GM12878 (cell line): ENCODE results near the gene ECSIT.

Experiments
- DPF2 ChIP-seq: fragments of 450-650 bp; IDR thresholded peaks from 2 replicates; pipeline ENCODE4 v1.6.1; 2017; ENCODE audit warnings: mild to moderate bottlenecking
- GATAD2B ChIP-seq: fragments of 450-650 bp; conservative IDR thresholded peaks from 2 replicates; pipeline ENCODE4 v1.6.1; 2017; ENCODE audit warnings: low read depth, mild to moderate bottlenecking, moderate library complexity
- HDAC6 ChIP-seq: fragments of 200-600 bp; sonication (generic); IDR thresholded peaks from one replicate; pipeline ENCODE4 v1.8.0; 2017; ENCODE audit warnings: antibody characterized with exemption; ENCODE audit not compliant: unreplicated experiment
- LARP7 ChIP-seq: fragments of 450-650 bp; IDR thresholded peaks from 2 replicates; pipeline ENCODE4 v1.6.1; 2017; ENCODE audit warnings: mild to moderate bottlenecking
- NR2F1 ChIP-seq: fragments of 450-650 bp; conservative IDR thresholded peaks from 2 replicates; pipeline ENCODE4 v1.6.1; 2017; ENCODE audit warnings: mild to moderate bottlenecking
- PBX3 ChIP-seq: IDR thresholded peaks from 2 replicates; pipeline ENCODE4 v1.6.1; 2011; ENCODE audit warnings: mild to moderate bottlenecking, low read depth, low read length, moderate library complexity; ENCODE audit not compliant: insufficient replicate concordance
- SIX5 ChIP-seq: IDR thresholded peaks from 2 replicates; pipeline ENCODE4 v1.6.1; 2011; ENCODE audit warnings: mild to moderate bottlenecking, low read depth, low read length, moderate library complexity; ENCODE audit not compliant: severe bottlenecking
- SMAD5 ChIP-seq: IDR thresholded peaks from 2 replicates; pipeline ENCODE4 v1.6.1; 2016; ENCODE audit warnings: antibody characterized with exemption, low read depth
- SRF ChIP-seq, 2 experiments: IDR thresholded peaks; 2 replicates each; pipeline ENCODE4 v1.6.1; 2011; ENCODE audit warnings: low read depth in 2 of 2, low read length in 2 of 2, mild to moderate bottlenecking in 1 of 2, moderate library complexity in 1 of 2
- TF ChIP-seq, protein P1 (sequence below), 3 experiments: IDR thresholded peaks in 2 of 3; conservative IDR thresholded peaks in 1 of 3; 2 replicates each; pipeline ENCODE4 v1.5.1; 2011; ENCODE audit warnings: low read depth in 3 of 3, low read length in 3 of 3, mild to moderate bottlenecking in 3 of 3, control low read depth in 2 of 3, moderate library complexity in 2 of 3, inconsistent platforms in 1 of 3, mixed read lengths in 1 of 3; ENCODE audit not compliant: control insufficient read depth in 2 of 3, insufficient read depth in 1 of 3; ENCODE audit errors: extremely low read depth in 1 of 3

- TF ChIP-seq NR2F1 (no peak), HDAC6 (no peak), LARP7 (no peak), DPF2 (no peak), GATAD2B (no peak), SIX5 (no peak), SMAD5 (no peak), PBX3 (no peak), SRF (IDR thresholded peaks at IDR 0.05; ENCODE audit: low read depth in 2 of 2, low read length in 2 of 2) (no peak)
- TF ChIP-seq, protein P1, sequence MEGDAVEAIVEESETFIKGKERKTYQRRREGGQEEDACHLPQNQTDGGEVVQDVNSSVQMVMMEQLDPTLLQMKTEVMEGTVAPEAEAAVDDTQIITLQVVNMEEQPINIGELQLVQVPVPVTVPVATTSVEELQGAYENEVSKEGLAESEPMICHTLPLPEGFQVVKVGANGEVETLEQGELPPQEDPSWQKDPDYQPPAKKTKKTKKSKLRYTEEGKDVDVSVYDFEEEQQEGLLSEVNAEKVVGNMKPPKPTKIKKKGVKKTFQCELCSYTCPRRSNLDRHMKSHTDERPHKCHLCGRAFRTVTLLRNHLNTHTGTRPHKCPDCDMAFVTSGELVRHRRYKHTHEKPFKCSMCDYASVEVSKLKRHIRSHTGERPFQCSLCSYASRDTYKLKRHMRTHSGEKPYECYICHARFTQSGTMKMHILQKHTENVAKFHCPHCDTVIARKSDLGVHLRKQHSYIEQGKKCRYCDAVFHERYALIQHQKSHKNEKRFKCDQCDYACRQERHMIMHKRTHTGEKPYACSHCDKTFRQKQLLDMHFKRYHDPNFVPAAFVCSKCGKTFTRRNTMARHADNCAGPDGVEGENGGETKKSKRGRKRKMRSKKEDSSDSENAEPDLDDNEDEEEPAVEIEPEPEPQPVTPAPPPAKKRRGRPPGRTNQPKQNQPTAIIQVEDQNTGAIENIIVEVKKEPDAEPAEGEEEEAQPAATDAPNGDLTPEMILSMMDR (IDR thresholded peaks at IDR 0.05 in 2 of 3, conservative IDR thresholded peaks at IDR 0.05 in 1 of 3; ENCODE audit: control insufficient read depth in 2 of 3, extremely low read depth in 1 of 3, insufficient read depth in 1 of 3, low read depth in 3 of 3, low read length in 3 of 3), result no peak
Observed at GRCh38 chr19:11489378-11489777, 39.6 kb downstream of the ECSIT start.
